HepG2 (cell line): Measurements from ENCODE around the gene KRT38. TPM values are rescaled to one million over a fixed set of nuclear protein-coding genes. Genes with fewer than 3 reads are reported as not detected.

ENCODE experiments used
- ATAC-seq: fragments of 200-7000 bp; cut with Tn5 transposase; 3 replicates; pipeline ENCODE4 v1.9.1; 2020; ENCODE audit warnings: mild to moderate bottlenecking, moderate library complexity
- BruUV-seq: library from RNA; stranded (reverse); fragments of 400-500 nt; replicated peaks from 2 replicates; lab custom pipeline; 2021; lab: Mats Ljungman, UMichigan
- CTCF ChIA-PET: fragments of 300-600 bp; formaldehyde crosslinking; extraction: SDS; loops from one replicate; lab custom pipeline; 2021; ENCODE audit warnings: low total read pairs, inconsistent platforms, low intra/inter-chr PET ratio; lab: Yijun Ruan, JAX
- POLR2A ChIA-PET: fragments of 350-600 bp; sonication (Branson Sonifier 250); formaldehyde crosslinking; loops from one replicate; lab custom pipeline; 2020; ENCODE audit warnings: antibody characterized with exemption, inconsistent platforms; lab: Yijun Ruan, JAX
- DNase-seq: peaks from one replicate; pipeline ENCODE4 v3.0.0-alpha.2; 2015; ENCODE audit warnings: low spot score
- FAIRE-seq: peaks from 3 replicates; lab custom pipeline; 2011; peaks lifted over from hg19 to GRCh38; lab: Jason Lieb, UNC
- H2AFZ ChIP-seq: one replicate; pipeline ENCODE4 v1.6.1; 2011; ENCODE audit warnings: low read length, inconsistent platforms
- H3K27ac ChIP-seq: fragments of 300-600 bp; 3 replicates; pipeline ENCODE4 v1.8.0; 2011; ENCODE audit warnings: mixed run types, mild to moderate bottlenecking, mixed read lengths, low read length, inconsistent platforms; ENCODE audit not compliant: insufficient read depth; ENCODE audit errors: extremely low read length
- H3K27me3 ChIP-seq, 2 experiments: fragments of 200-600 bp in 1 of 2; 2 replicates in 1 of 2; 3 replicates in 1 of 2; pipeline versions ENCODE4 v1.6.0 to v1.8.0; 2011; ENCODE audit warnings: low read length in 2 of 2, mild to moderate bottlenecking in 2 of 2, moderate library complexity in 2 of 2, inconsistent platforms in 1 of 2; ENCODE audit not compliant: insufficient read depth in 2 of 2, control insufficient read depth in 1 of 2
- H3K36me3 ChIP-seq, 2 experiments: fragments of 200-600 bp in 1 of 2; replicated peaks in 1 of 2; 2 replicates in 1 of 2; 3 replicates in 1 of 2; pipeline versions ENCODE4 v1.5.1 to v1.8.0; 2011; ENCODE audit warnings: low read length in 2 of 2, inconsistent platforms in 1 of 2; ENCODE audit not compliant: insufficient read depth in 2 of 2, control insufficient read depth in 1 of 2
- H3K4me1 ChIP-seq: 2 replicates; pipeline ENCODE4 v1.5.1; 2012; ENCODE audit warnings: low read length, inconsistent platforms; ENCODE audit not compliant: insufficient read depth
- H3K4me2 ChIP-seq: 2 replicates; pipeline ENCODE4 v1.6.0; 2011; ENCODE audit warnings: low read depth, low read length, inconsistent platforms
- H3K4me3 ChIP-seq, 3 experiments: fragments of 200-600 bp in 1 of 3; sonication (generic), shearing (Covaris generic) in 1 of 3; replicated peaks in 1 of 3; 2 replicates each; pipeline ENCODE4 v1.5.1; 2011 to 2016; ENCODE audit warnings: low read length in 3 of 3, inconsistent platforms in 2 of 3, low read depth in 2 of 3, mild to moderate bottlenecking in 2 of 3, control low read depth in 1 of 3, mixed read lengths in 1 of 3; ENCODE audit not compliant: insufficient read depth in 1 of 3
- H3K79me2 ChIP-seq: one replicate; pipeline ENCODE4 v1.6.1; 2011; ENCODE audit warnings: low read length, inconsistent platforms; ENCODE audit not compliant: insufficient read depth
- H3K9ac ChIP-seq: 2 replicates; pipeline ENCODE4 v1.6.0; 2011; ENCODE audit warnings: mild to moderate bottlenecking, low read depth, low read length, inconsistent platforms; ENCODE audit not compliant: insufficient read depth
- H3K9me3 ChIP-seq: 2 replicates; pipeline ENCODE4 v1.5.1; 2012; ENCODE audit warnings: mild to moderate bottlenecking, low read length
- H4K20me1 ChIP-seq: 2 replicates; pipeline ENCODE4 v1.6.0; 2011; ENCODE audit warnings: inconsistent platforms, mild to moderate bottlenecking, low read length, moderate library complexity; ENCODE audit not compliant: insufficient read depth
- RCOR2 ChIP-seq: IDR thresholded peaks from 2 replicates; pipeline ENCODE4 v1.6.1; 2016; ENCODE audit warnings: missing biosample characterization, missing genetic modification reagents
- ZNF598 ChIP-seq: sonication (generic); formaldehyde crosslinking; IDR thresholded peaks from 2 replicates; pipeline ENCODE4 v1.5.1; 2020; ENCODE audit warnings: mild to moderate bottlenecking, missing genetic modification reagents, borderline replicate concordance
- ZNF703 ChIP-seq: sonication (generic); formaldehyde crosslinking; IDR thresholded peaks from 2 replicates; pipeline ENCODE4 v1.5.1; 2020; ENCODE audit warnings: missing genetic modification reagents, mild to moderate bottlenecking, moderate library complexity, borderline replicate concordance
- WGBS: methylation state at CpG from one replicate; pipeline ENCODE4 v1.1.6; 2017; ENCODE audit warnings: low lambda C conversion rate; 5-methylcytosine and 5-hydroxymethylcytosine counted together
- in situ Hi-C: cut with HindIII; loops from 2 replicates; pipeline ENCODE4 v1.10.0; 2017; ENCODE audit warnings: low pct_unique_long_range_greater_than_20kb; ENCODE audit not compliant: extremely low pct_ligation_motif_present
- intact Hi-C: fragments of 100-400 bp; cut with micrococcal nuclease; formaldehyde crosslinking; loops from one replicate; pipeline ENCODE4 v1.10.0; 2022; ENCODE audit not compliant: unreplicated experiment
- polyA plus RNA-seq, 8 experiments: library from polyadenylated mRNA; depleted of rRNA in 3 of 8; stranded (reverse) in 7 of 8; unstranded in 1 of 8; fragments of >200 nt; fragmentation: Illumina TruSeq in 4 of 8; extraction: Trizol in 4 of 8; gene quantifications; 2 replicates each; pipeline versions ENCODE4 v1.2.1 to v1.2.3, GENCODE V29; 2011 to 2016; ENCODE audit warnings: low read depth in 4 of 8, missing spikeins in 1 of 8, mixed read lengths in 1 of 8; ENCODE audit not compliant: insufficient read depth in 1 of 8
- total RNA-seq, 5 experiments: library from RNA; depleted of rRNA; stranded (reverse); fragments of >200 nt; fragmentation: Illumina TruSeq; extraction: Trizol; gene quantifications; 2 replicates each; pipeline ENCODE4 v1.2.3, GENCODE V29; 2016; ENCODE audit warnings: low read depth in 1 of 5
- TF ChIP-seq, protein P1 (sequence below): sonication (generic); formaldehyde crosslinking; IDR thresholded peaks from 2 replicates; pipeline ENCODE4 v1.8.0; 2023; ENCODE audit warnings: mild to moderate bottlenecking, missing genetic modification reagents
- TF ChIP-seq, protein P2 (sequence below), 2 experiments: sonication (generic) in 1 of 2; formaldehyde crosslinking in 1 of 2; IDR thresholded peaks; 2 replicates each; pipeline versions ENCODE4 v1.4.0 to v1.6.1; 2018 to 2020; ENCODE audit warnings: missing genetic modification reagents in 2 of 2, borderline replicate concordance in 1 of 2, low read depth in 1 of 2, mild to moderate bottlenecking in 1 of 2, missing biosample characterization in 1 of 2

KRT38 gene
- total and polyA plus RNA-seq, 2 of the 13 experiments (the other 11 are each of a cell fraction or from before 2014, with no cell fraction given): not detected

DNA sequence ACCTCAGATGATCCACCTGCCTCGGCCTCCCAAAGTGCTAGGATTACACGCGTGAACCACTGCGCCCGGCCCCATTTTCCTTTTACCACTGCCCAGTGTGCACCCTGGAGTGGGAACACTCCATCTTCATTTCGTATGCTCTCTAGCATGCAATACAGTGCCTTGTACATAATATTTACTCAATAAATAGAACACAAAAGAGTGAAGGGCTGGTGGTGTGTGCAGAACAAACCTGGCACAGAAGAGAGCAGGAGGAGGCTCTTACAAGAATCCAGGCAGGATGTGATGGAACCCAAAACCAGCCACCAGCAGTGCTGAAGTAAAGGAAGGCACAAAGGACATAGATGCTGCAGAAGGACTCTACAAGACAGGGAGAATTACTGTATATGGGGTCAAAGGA, 23.7 kb downstream of the KRT38 start:
- no TSS peak for BruUV-seq
- H3K4me1 ChIP-seq: peaks cover 62% of the 10 kb centered on the region
- no peak overlapping the region for H2AFZ ChIP-seq
- no peaks in the 10 kb centered on the region for H3K9me3 ChIP-seq
- H3K4me2 ChIP-seq: peak overlapping the region; percentile 67; the same call in 1 of the 2 replicates
- no peak for DNase-seq
- intact Hi-C loops: loop anchor here (5.0 to 10.0 kb wide), 2 partner anchors 118 to 250 kb away; no protein-coding TSS in a partner anchor
- ATAC-seq: no peak
- in situ Hi-C loops: no loop called here
- 80% methylated on average over 6 of the region's 6 CpGs for WGBS
- no peak for TF ChIP-seq RCOR2 (CRISPR knock-in tag)
- 0 out of 2 replicates have a peak, but pooled peaks have one; percentile 38 for TF ChIP-seq ZNF598 (CRISPR knock-in tag)
- 0 out of 2 replicates have a peak, but pooled peaks have one; percentile 37 for TF ChIP-seq ZNF703
- TF ChIP-seq, protein P1, sequence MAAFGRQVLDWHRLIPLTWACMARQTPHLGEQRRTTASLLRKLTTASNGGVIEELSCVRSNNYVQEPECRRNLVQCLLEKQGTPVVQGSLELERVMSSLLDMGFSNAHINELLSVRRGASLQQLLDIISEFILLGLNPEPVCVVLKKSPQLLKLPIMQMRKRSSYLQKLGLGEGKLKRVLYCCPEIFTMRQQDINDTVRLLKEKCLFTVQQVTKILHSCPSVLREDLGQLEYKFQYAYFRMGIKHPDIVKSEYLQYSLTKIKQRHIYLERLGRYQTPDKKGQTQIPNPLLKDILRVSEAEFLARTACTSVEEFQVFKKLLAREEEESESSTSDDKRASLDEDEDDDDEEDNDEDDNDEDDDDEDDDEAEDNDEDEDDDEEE (CRISPR knock-in tag): 0 out of 2 replicates have a peak, but pooled peaks have one; percentile 13
- TF ChIP-seq, protein P2, sequence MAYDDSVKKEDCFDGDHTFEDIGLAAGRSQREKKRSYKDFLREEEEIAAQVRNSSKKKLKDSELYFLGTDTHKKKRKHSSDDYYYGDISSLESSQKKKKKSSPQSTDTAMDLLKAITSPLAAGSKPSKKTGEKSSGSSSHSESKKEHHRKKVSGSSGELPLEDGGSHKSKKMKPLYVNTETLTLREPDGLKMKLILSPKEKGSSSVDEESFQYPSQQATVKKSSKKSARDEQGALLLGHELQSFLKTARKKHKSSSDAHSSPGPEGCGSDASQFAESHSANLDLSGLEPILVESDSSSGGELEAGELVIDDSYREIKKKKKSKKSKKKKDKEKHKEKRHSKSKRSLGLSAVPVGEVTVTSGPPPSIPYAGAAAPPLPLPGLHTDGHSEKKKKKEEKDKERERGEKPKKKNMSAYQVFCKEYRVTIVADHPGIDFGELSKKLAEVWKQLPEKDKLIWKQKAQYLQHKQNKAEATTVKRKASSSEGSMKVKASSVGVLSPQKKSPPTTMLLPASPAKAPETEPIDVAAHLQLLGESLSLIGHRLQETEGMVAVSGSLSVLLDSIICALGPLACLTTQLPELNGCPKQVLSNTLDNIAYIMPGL (CRISPR knock-in tag; IDR thresholded peaks at IDR 0.05; ENCODE audit: borderline replicate concordance in 1 of 2, low read depth in 1 of 2): 0 out of 4 replicates have a peak, but pooled peaks of 1 of the 2 experiments have one; percentile 13
- TF ChIP-seq, all 625 proteins: peak for 4
- no peak for FAIRE-seq
- H3K36me3 ChIP-seq: no peaks in the 10 kb centered on the region
- H4K20me1 ChIP-seq: no peaks in the 10 kb centered on the region
- H3K79me2 ChIP-seq: no peaks in the 10 kb centered on the region
- H3K27me3 ChIP-seq: no peaks in the 10 kb centered on the region
- POLR2A ChIA-PET: interaction anchor here (1.0 to 2.1 kb wide), 3 partner anchors 12 to 14 kb away, joined by 3 to 35 read pairs (median 5); no protein-coding TSS in a partner anchor
- peak overlapping the region; percentile 82 for H3K27ac ChIP-seq
- CTCF ChIA-PET: no interaction called here
- peak overlapping the region; percentile 32 for H3K9ac ChIP-seq
- H3K4me3 ChIP-seq: no peak overlapping the region
